ENCODE data around the gene ISG20.

GRCh38 chr15:88657326-88658069, 18.7 kb downstream of the ISG20 start:
- TF ChIP-seq CTCF (IDR thresholded peaks at IDR 0.05; ENCODE audit: insufficient read depth, low read depth, low read length) (peak; percentile 82), EZH2 (IDR thresholded peaks at IDR 0.05; ENCODE audit: insufficient read depth, low read length) (no peak)
